GM19099 (cell line): ENCODE measurements around the gene DCTD.

ENCODE experiments used
- POLR2A ChIP-seq: IDR thresholded peaks from 3 replicates; pipeline ENCODE4 v1.6.1; 2011; ENCODE audit warnings: low read depth; ENCODE audit not compliant: insufficient read length; ENCODE audit errors: extremely low read depth

DCTD gene

DNA sequence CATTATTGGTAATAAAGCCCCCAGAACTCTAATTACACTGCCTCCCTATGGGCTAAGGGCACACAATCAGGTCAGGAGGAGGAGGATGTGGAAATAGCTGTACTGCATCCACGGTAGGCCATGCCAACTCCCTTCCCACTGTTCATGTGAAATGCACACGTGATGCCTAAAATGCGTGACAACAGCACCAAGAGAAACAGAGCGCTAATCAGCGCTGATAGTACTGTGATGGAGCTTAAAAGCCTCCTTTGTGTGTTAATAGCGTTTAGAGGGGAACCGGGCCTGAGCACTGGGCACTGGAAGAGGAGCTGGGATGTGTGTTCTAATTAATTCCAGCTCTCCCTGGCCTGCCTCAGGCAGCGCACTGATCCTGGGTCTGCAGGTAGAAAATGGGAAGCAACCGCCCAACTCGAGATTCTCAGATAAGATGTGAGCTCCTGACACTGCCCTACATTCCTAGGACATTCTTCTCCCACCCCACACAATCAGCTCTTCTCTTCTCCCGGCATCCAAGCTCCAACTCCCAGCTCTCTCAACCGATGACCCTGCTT is 12.9 kb downstream of the DCTD start:
- TF ChIP-seq POLR2A, result no peak

DNA sequence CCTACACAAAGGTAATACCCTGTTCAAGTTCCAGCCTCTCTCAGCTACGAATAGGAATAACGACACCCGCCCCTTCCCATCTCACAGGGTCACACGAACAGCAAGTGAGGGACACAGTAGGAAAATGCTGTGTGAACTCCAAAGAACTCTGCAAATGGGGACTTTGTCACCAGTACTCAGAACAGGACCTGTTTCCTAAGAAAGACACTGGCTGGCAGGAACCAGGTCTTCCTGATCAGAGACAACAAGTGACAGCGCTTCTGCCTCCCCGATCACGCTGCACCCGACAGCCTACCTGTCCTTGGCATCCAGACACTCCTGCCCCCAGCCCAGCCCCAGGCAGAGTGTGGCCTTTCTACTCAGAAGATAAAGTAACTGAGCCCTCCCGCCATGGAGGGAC is 14.2 kb downstream of the DCTD start:
- TF ChIP-seq POLR2A, result no peak

DNA sequence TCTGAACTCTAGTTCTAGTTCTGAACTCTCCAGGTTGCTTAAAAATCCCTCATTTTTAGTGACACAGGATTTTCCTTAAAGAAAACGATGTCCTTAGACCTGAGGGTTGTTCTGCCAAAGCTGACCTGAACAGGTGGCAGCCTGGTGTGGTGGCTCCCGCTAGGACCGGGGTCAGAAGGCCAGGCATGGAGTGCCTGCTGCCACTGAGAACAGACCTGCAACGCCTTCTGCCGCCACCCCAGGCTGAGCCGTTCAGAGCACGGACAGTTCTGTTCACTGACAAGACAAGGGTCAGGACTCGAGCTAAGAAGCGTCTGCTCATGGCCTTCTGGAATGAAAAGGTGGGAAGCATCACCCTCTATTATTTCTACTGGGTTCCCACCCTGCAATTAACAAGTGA is 15.8 kb downstream of the DCTD start:
- TF ChIP-seq POLR2A, result no peak

GRCh38 chr4:182898479-182898799 is 18.7 kb downstream of the DCTD start:
- TF ChIP-seq POLR2A, result no peak

GRCh38 chr4:182897601-182898478 is 19.3 kb downstream of the DCTD start:
- no peak for TF ChIP-seq POLR2A

- no peak for TF ChIP-seq POLR2A
Observed at GRCh38 chr4:182896421-182896820, 20.8 kb downstream of the DCTD start.

DNA sequence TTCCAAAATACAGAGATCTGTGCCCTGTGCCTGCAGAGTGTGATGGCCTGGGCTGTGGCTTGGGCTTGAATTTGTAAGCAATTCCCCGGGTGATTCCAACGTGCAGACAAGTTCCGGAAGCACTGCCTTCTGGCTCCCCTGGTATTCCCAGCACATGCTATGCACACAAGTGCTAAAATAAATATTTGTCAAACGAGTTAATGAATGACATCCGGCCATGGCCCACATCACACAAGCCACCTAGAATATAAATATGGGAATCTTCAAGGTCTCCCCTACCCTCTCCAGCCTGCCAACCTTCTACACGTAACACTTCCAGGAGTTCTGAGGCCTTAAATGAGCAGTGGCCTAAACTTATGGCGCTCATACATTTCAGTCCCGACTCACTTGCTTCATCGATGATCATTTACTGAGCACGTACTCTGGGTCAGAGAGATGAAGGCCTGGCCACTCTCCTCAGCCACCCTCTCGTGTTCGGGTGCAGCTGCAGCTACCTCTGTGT is 21.3 kb downstream of the DCTD start:
- TF ChIP-seq POLR2A, result no peak

GRCh38 chr4:182894681-182895275 is 22.4 kb downstream of the DCTD start:
- no peak for TF ChIP-seq POLR2A

DNA sequence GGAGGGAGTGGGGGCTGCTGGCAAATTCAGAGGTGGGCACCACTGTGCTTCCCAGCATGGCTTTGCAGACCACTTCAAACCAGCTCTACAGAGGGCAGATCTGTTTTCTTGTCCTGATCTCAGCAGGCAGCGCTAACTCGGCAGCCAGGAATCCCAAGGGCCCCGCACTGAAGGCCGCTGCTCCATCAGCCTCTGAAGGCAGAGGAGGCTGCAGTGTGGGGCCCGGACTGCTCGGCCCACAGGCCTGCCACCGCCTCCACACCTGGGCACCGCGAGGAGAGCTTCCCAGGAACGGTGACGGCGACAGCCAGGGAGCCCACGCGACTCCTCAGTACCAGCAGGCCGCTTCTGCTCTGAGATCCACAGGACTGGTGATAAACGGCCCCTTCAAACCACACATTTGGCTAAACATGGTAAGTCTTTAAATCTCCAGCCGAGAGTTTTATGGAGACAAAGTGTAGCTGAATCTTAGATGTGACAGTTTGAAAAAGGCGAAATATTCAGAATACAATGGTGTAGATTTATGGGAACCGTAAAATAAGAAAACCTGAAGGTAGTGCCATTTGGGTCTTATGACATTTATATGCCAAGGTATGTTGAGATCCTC is 23.6 kb downstream of the DCTD start:
- no peak for TF ChIP-seq POLR2A

- TF ChIP-seq POLR2A, result no peak
Observed at GRCh38 chr4:182893047-182893446, 24.1 kb downstream of the DCTD start.

GRCh38 chr4:182890202-182890601 is 27.0 kb downstream of the DCTD start:
- TF ChIP-seq POLR2A, result no peak

- TF ChIP-seq POLR2A, result no peak
Observed at GRCh38 chr4:182888891-182889290, 28.3 kb downstream of the DCTD start.

DNA sequence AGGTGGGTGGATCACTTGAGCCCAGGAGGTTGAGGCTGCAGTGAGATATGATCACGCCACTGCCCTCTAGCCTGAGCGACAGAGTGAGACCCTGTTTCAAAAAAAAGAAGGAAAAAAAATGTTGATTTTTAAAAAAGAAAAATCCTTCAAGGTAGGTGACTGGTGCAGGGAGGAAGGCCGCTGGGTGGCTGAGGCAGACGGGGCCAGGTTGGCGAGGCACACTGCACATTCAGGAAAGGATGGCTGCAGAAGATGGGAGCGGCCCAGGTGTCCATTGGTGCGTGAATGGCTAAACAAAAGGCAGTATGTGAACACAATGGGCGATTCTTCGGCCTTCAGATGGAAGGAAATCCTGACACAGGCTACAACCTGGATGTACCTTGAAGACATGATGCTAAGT is 30.4 kb downstream of the DCTD start:
- TF ChIP-seq POLR2A, result no peak

DNA sequence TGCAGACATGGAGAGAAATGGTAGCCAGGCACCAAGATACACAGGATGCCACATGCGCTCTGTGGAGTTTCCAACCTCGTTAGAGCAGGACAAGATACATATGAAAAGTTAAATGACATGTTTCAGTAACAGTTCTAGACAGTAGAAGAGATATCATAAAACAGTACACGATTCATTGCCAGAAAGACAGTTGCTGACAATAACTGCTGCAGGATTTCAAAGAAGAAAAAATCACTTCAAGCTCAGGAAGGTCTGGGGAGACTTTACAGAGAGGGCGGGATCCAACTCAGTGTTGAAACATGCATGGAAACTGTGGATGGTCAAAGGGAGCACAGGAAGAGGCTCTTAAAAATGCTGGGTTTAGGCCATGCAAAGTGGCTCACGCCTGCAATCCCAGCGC is 31.0 kb downstream of the DCTD start:
- no peak for TF ChIP-seq POLR2A

GRCh38 chr4:182885738-182886077 is 31.5 kb downstream of the DCTD start:
- no peak for TF ChIP-seq POLR2A

- TF ChIP-seq POLR2A, result no peak
Observed at GRCh38 chr4:182885022-182885737, 32.0 kb downstream of the DCTD start.

DNA sequence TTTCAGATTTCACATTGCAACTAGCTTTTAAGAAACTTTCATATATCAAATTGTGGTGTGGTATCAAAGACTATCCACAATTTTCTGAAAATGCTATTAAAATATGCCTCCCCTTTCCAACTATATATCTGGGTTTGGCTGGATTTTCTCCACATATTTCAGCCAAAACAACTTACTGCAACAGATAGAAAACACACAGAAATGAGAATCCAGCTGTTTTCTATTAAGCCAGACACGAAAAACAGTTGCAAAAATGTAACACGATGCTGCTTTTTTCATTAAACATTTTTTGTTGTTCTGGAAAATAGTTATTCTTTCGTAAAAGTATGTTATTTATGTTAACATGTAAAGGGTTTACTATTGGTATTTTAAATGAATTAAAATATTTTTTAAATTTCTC is 33.1 kb downstream of the DCTD start:
- no peak for TF ChIP-seq POLR2A
